HG02571 (cell line): ENCODE results near the gene RPP30.

Experiments used
- ATAC-seq: cut with Tn5 transposase; IDR thresholded peaks from one replicate; pipeline ENCODE4 v1.9.1; 2021; ENCODE audit warnings: mild to moderate bottlenecking, moderate library complexity; ENCODE audit not compliant: unreplicated experiment

RPP30 gene

GRCh38 chr10:90871766-90872647, at the start of gene RPP30:
RPP30 (plus strand) TSS chr10:90871974; CDS start chr10:90871987, 13 bp downstream.
- peak; percentile 98 for ATAC-seq

GRCh38 chr10:90822508-90822907, 49.3 kb upstream of the RPP30 start:
- no peak for ATAC-seq

GRCh38 chr10:90832111-90832510, 39.7 kb upstream of the RPP30 start:
- no peak for ATAC-seq

- ATAC-seq: no peak
Observed at GRCh38 chr10:90834326-90834725, 37.4 kb upstream of the RPP30 start.

- no peak for ATAC-seq
Observed at GRCh38 chr10:90837486-90837885, 34.3 kb upstream of the RPP30 start.

- ATAC-seq: no peak
Observed at GRCh38 chr10:90842725-90843124, 29.0 kb upstream of the RPP30 start.

- no peak for ATAC-seq
Observed at GRCh38 chr10:90845726-90846125, 26.0 kb upstream of the RPP30 start.

GRCh38 chr10:90846746-90847145, 25.0 kb upstream of the RPP30 start:
- ATAC-seq: no peak

- ATAC-seq: no peak
Observed at GRCh38 chr10:90847436-90847835, 24.3 kb upstream of the RPP30 start.

GRCh38 chr10:90849956-90850749, 21.6 kb upstream of the RPP30 start:
- no peak for ATAC-seq

GRCh38 chr10:90855126-90855525, 16.6 kb upstream of the RPP30 start:
- ATAC-seq: no peak

- no peak for ATAC-seq
Observed at GRCh38 chr10:90856261-90856660, 15.5 kb upstream of the RPP30 start.

GRCh38 chr10:90856964-90857634, 14.7 kb upstream of the RPP30 start:
- ATAC-seq: peak; percentile 6

GRCh38 chr10:90857635-90858460, 13.9 kb upstream of the RPP30 start, which contains the start of gene HTR7:
HTR7 (minus strand) TSS chr10:90858039; CDS start chr10:90857671, 368 bp downstream.
- peak; percentile 70 for ATAC-seq

GRCh38 chr10:90858461-90858968, 13.3 kb upstream of the RPP30 start:
- no peak for ATAC-seq

- no peak for ATAC-seq
Observed at GRCh38 chr10:90859321-90859751, 12.4 kb upstream of the RPP30 start.

GRCh38 chr10:90860790-90861189, 11.0 kb upstream of the RPP30 start:
- ATAC-seq: no peak

- no peak for ATAC-seq
Observed at GRCh38 chr10:90862908-90863514, 8.8 kb upstream of the RPP30 start.

- ATAC-seq: no peak
Observed at GRCh38 chr10:90865401-90865800, 6.4 kb upstream of the RPP30 start.
